ENCODE results near the gene MCOLN1.

- TF ChIP-seq, protein P1, sequence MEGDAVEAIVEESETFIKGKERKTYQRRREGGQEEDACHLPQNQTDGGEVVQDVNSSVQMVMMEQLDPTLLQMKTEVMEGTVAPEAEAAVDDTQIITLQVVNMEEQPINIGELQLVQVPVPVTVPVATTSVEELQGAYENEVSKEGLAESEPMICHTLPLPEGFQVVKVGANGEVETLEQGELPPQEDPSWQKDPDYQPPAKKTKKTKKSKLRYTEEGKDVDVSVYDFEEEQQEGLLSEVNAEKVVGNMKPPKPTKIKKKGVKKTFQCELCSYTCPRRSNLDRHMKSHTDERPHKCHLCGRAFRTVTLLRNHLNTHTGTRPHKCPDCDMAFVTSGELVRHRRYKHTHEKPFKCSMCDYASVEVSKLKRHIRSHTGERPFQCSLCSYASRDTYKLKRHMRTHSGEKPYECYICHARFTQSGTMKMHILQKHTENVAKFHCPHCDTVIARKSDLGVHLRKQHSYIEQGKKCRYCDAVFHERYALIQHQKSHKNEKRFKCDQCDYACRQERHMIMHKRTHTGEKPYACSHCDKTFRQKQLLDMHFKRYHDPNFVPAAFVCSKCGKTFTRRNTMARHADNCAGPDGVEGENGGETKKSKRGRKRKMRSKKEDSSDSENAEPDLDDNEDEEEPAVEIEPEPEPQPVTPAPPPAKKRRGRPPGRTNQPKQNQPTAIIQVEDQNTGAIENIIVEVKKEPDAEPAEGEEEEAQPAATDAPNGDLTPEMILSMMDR (IDR thresholded peaks at IDR 0.05) = no peak
- TF ChIP-seq EZH2phosphoT487 (IDR thresholded peaks at IDR 0.05) = no peak
- TF ChIP-seq EZH2 (IDR thresholded peaks at IDR 0.05) = no peak
These were observed 5.7 kb downstream of the MCOLN1 start for GRCh38 chr19:7528192-7528519.
